PFSK-1 (cell line): ENCODE data around the gene BNC2.

Experiments used
- FOXP2 ChIP-seq: optimal IDR thresholded peaks from 2 replicates; pipeline ENCODE3; 2011; ENCODE audit warnings: borderline replicate concordance, control low read depth, inconsistent platforms; ENCODE audit not compliant: insufficient read depth; ENCODE audit errors: extremely low read length, extremely low read depth
- POLR2AphosphoS5 ChIP-seq: IDR thresholded peaks from 2 replicates; pipeline ENCODE4 v1.6.1; 2012; ENCODE audit warnings: low read depth, mild to moderate bottlenecking, control low read depth, low read length, moderate library complexity
- SIN3A ChIP-seq: IDR thresholded peaks from 2 replicates; pipeline ENCODE4 v1.6.1; 2012; ENCODE audit warnings: mild to moderate bottlenecking, low read length, moderate library complexity, borderline replicate concordance; ENCODE audit not compliant: insufficient read depth
- TAF1 ChIP-seq: IDR thresholded peaks from 2 replicates; pipeline ENCODE4 v1.6.1; 2012; ENCODE audit warnings: low read length, control low read depth, borderline replicate concordance; ENCODE audit not compliant: insufficient read depth
- TF ChIP-seq, protein P1 (sequence below), 2 experiments: IDR thresholded peaks; 2 replicates each; pipeline versions ENCODE4 v1.6.1 to v1.8.0; 2011 to 2012; ENCODE audit warnings: low read depth in 2 of 2, low read length in 2 of 2, control low read depth in 1 of 2, inconsistent platforms in 1 of 2, mild to moderate bottlenecking in 1 of 2, moderate library complexity in 1 of 2; ENCODE audit not compliant: insufficient read depth in 1 of 2

DNA sequence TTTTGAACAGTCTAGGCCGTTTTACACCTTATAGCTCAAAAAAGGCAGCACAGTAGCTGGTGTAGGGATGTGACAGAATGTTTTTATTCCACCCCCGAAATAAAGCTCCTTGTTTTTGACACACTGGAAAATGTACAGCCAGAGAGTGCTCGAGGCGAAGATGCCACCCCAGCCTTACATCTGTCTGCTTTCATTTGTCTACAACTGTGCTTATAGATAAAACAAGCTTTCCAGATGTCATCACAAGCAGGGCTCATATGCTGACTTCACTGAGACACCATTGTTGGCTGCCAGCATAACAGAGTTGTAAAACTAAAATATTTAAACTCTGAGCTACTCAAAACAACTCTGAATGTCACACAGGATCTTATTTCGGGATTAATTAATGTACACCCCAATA lies 386.3 kb downstream of the BNC2 start:
- TF ChIP-seq SIN3A = no peak
- TF ChIP-seq, protein P1, sequence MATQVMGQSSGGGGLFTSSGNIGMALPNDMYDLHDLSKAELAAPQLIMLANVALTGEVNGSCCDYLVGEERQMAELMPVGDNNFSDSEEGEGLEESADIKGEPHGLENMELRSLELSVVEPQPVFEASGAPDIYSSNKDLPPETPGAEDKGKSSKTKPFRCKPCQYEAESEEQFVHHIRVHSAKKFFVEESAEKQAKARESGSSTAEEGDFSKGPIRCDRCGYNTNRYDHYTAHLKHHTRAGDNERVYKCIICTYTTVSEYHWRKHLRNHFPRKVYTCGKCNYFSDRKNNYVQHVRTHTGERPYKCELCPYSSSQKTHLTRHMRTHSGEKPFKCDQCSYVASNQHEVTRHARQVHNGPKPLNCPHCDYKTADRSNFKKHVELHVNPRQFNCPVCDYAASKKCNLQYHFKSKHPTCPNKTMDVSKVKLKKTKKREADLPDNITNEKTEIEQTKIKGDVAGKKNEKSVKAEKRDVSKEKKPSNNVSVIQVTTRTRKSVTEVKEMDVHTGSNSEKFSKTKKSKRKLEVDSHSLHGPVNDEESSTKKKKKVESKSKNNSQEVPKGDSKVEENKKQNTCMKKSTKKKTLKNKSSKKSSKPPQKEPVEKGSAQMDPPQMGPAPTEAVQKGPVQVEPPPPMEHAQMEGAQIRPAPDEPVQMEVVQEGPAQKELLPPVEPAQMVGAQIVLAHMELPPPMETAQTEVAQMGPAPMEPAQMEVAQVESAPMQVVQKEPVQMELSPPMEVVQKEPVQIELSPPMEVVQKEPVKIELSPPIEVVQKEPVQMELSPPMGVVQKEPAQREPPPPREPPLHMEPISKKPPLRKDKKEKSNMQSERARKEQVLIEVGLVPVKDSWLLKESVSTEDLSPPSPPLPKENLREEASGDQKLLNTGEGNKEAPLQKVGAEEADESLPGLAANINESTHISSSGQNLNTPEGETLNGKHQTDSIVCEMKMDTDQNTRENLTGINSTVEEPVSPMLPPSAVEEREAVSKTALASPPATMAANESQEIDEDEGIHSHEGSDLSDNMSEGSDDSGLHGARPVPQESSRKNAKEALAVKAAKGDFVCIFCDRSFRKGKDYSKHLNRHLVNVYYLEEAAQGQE (IDR thresholded peaks at IDR 0.05; ENCODE audit: insufficient read depth in 1 of 2, low read depth in 2 of 2, low read length in 2 of 2) = no peak
- TF ChIP-seq POLR2AphosphoS5 = no peak
- no peak for TF ChIP-seq FOXP2
- no peak for TF ChIP-seq TAF1
